ENCODE measurements around the gene SPTB.

Gene SPTB

GRCh38 chr14:64701660-64702059, 178.0 kb downstream of the SPTB start:
- ChIA-PET POLR2A (interaction anchor here (0.6 kb wide), 1 partner anchor 236 kb away, joined by 3 read pairs; no protein-coding TSS in a partner anchor), CTCF (no interaction called here)
- no peak for DNase-seq (ENCODE audit: extremely low spot score)
- TF ChIP-seq FOXA1 (IDR thresholded peaks at IDR 0.05): no peak
- no peak for TF ChIP-seq LEF1 (IDR thresholded peaks at IDR 0.05; ENCODE audit: borderline replicate concordance)
- TF ChIP-seq SUZ12 (IDR thresholded peaks at IDR 0.05): no peak
- no peak for TF ChIP-seq ELF4 (IDR thresholded peaks at IDR 0.05)
- TF ChIP-seq FOXM1 (IDR thresholded peaks at IDR 0.05; ENCODE audit: borderline replicate concordance): no peak
- no peak for TF ChIP-seq L3MBTL2 (conservative IDR thresholded peaks at IDR 0.05)
- no peak for TF ChIP-seq SP1 (IDR thresholded peaks at IDR 0.05)

GRCh38 chr14:64700894-64701293, 178.8 kb downstream of the SPTB start:
- POLR2A ChIA-PET: interaction anchor here (0.6 kb wide), 1 partner anchor 235 kb away, joined by 3 read pairs; no protein-coding TSS in a partner anchor
- CTCF ChIA-PET: no interaction called here
- DNase-seq (ENCODE audit: extremely low spot score): no peak
- no peak for TF ChIP-seq ARNT (IDR thresholded peaks at IDR 0.05)
- TF ChIP-seq TARDBP (IDR thresholded peaks at IDR 0.05): no peak
- TF ChIP-seq BHLHE40 (IDR thresholded peaks at IDR 0.05; ENCODE audit: borderline replicate concordance): no peak
- no peak for TF ChIP-seq ELF4 (IDR thresholded peaks at IDR 0.05)
- no peak for TF ChIP-seq ZNF384 (IDR thresholded peaks at IDR 0.05)
- no peak for TF ChIP-seq HDGF (IDR thresholded peaks at IDR 0.05; ENCODE audit: borderline replicate concordance)
- TF ChIP-seq L3MBTL2 (conservative IDR thresholded peaks at IDR 0.05): no peak
- TF ChIP-seq SP1 (IDR thresholded peaks at IDR 0.05): no peak
- TF ChIP-seq FOXA1 (IDR thresholded peaks at IDR 0.05): no peak
- TF ChIP-seq PKNOX1 (IDR thresholded peaks at IDR 0.05): no peak
- TF ChIP-seq FOXK2 (IDR thresholded peaks at IDR 0.05): no peak
- TF ChIP-seq FOXM1 (IDR thresholded peaks at IDR 0.05; ENCODE audit: borderline replicate concordance): no peak
- TF ChIP-seq SUZ12 (IDR thresholded peaks at IDR 0.05): no peak
- TF ChIP-seq NFRKB (IDR thresholded peaks at IDR 0.05): no peak
- TF ChIP-seq LEF1 (IDR thresholded peaks at IDR 0.05; ENCODE audit: borderline replicate concordance): no peak
- TF ChIP-seq CTBP1 (IDR thresholded peaks at IDR 0.05; ENCODE audit: borderline replicate concordance): no peak

GRCh38 chr14:64700290-64700689, 179.4 kb downstream of the SPTB start:
- ChIA-PET CTCF (no interaction called here), POLR2A (no interaction called here)
- no peak for DNase-seq (ENCODE audit: extremely low spot score)
- no peak for TF ChIP-seq FOXM1 (IDR thresholded peaks at IDR 0.05; ENCODE audit: borderline replicate concordance)
- no peak for TF ChIP-seq ELF4 (IDR thresholded peaks at IDR 0.05)
- no peak for TF ChIP-seq NFRKB (IDR thresholded peaks at IDR 0.05)
- TF ChIP-seq TARDBP (IDR thresholded peaks at IDR 0.05): no peak
- no peak for TF ChIP-seq PKNOX1 (IDR thresholded peaks at IDR 0.05)
- no peak for TF ChIP-seq ARNT (IDR thresholded peaks at IDR 0.05)
- no peak for TF ChIP-seq HDGF (IDR thresholded peaks at IDR 0.05; ENCODE audit: borderline replicate concordance)
- TF ChIP-seq SUZ12 (IDR thresholded peaks at IDR 0.05): no peak
- no peak for TF ChIP-seq ZNF384 (IDR thresholded peaks at IDR 0.05)
- TF ChIP-seq FOXA1 (IDR thresholded peaks at IDR 0.05): no peak
- TF ChIP-seq SP1 (IDR thresholded peaks at IDR 0.05): no peak
- TF ChIP-seq FOXK2 (IDR thresholded peaks at IDR 0.05): no peak
- no peak for TF ChIP-seq LEF1 (IDR thresholded peaks at IDR 0.05; ENCODE audit: borderline replicate concordance)
- no peak for TF ChIP-seq L3MBTL2 (conservative IDR thresholded peaks at IDR 0.05)
- no peak for TF ChIP-seq BHLHE40 (IDR thresholded peaks at IDR 0.05; ENCODE audit: borderline replicate concordance)
- TF ChIP-seq CTBP1 (IDR thresholded peaks at IDR 0.05; ENCODE audit: borderline replicate concordance): no peak

- no peak for DNase-seq (ENCODE audit: extremely low spot score)
- POLR2A ChIA-PET: interaction anchor here (1.0 to 1.4 kb wide), 2 partner anchors 9 to 159 kb away, joined by 3 read pairs; partner anchors contain the start of gene HSPA2
- no peak for TF ChIP-seq SP1 (IDR thresholded peaks at IDR 0.05)
- TF ChIP-seq LEF1 (IDR thresholded peaks at IDR 0.05; ENCODE audit: borderline replicate concordance): no peak
- CTCF ChIA-PET: no interaction called here
Measured at GRCh38 chr14:64698903-64699302, 180.8 kb downstream of the SPTB start.

- DNase-seq (ENCODE audit: extremely low spot score): no peak
- ChIA-PET CTCF (no interaction called here), POLR2A (no interaction called here)
- TF ChIP-seq BHLHE40 (IDR thresholded peaks at IDR 0.05; ENCODE audit: borderline replicate concordance) (no peak), FOXK2 (IDR thresholded peaks at IDR 0.05) (no peak), SP1 (IDR thresholded peaks at IDR 0.05) (no peak), FOXA1 (IDR thresholded peaks at IDR 0.05) (no peak), HDGF (IDR thresholded peaks at IDR 0.05; ENCODE audit: borderline replicate concordance) (no peak), TARDBP (IDR thresholded peaks at IDR 0.05) (no peak), SUZ12 (IDR thresholded peaks at IDR 0.05) (no peak), NFRKB (IDR thresholded peaks at IDR 0.05) (no peak)
Measured at GRCh38 chr14:64696355-64696857, 183.3 kb downstream of the SPTB start.
